WTC11 (cell line): ENCODE data around the gene PI4KA. TPM values are rescaled to one million over a fixed set of nuclear protein-coding genes. Genes with fewer than 3 reads are reported as not detected.
"Not testable (repeated sequence)": the region's sequence is repeated elsewhere in the genome, so short reads cannot be mapped to it uniquely, and the experiment has no call there.

Experiments used
- ATAC-seq: fragments of 200-7000 bp; cut with Tn5 transposase; 2 replicates; pipeline ENCODE4 v1.10.0; 2021; ENCODE audit warnings: mild to moderate bottlenecking, moderate library complexity
- CTCF ChIA-PET: fragments of 300-600 bp; sonication (Branson Sonifier 250); formaldehyde crosslinking; loops from one replicate; lab custom pipeline; 2021; ENCODE audit warnings: antibody characterized with exemption; lab: Charles Lee
- POLR2A ChIA-PET: fragments of 350-600 bp; sonication (Branson Sonifier 250); formaldehyde crosslinking; loops from one replicate; lab custom pipeline; 2021; ENCODE audit warnings: antibody characterized with exemption; lab: Charles Lee
- DNase-seq: peaks from one replicate; pipeline ENCODE4 v3.0.0; 2021; ENCODE audit warnings: low spot score
- H3K27ac Mint-ChIP-seq: 2 replicates; pipeline ENCODE4 v1.8.0; 2021; ENCODE audit warnings: mixed read lengths
- H3K27me3 Mint-ChIP-seq: 2 replicates; pipeline ENCODE4 v1.8.0; 2021; ENCODE audit warnings: low read depth, mild to moderate bottlenecking, moderate library complexity, mixed read lengths
- H3K36me3 Mint-ChIP-seq: 2 replicates; pipeline ENCODE4 v1.8.0; 2021; ENCODE audit warnings: mixed read lengths
- H3K4me1 Mint-ChIP-seq: 2 replicates; pipeline ENCODE4 v1.8.0; 2022; ENCODE audit warnings: mixed read lengths
- H3K4me3 Mint-ChIP-seq: 2 replicates; pipeline ENCODE4 v1.8.0; 2021; ENCODE audit warnings: mild to moderate bottlenecking, moderate library complexity, mixed read lengths
- H3K9me3 Mint-ChIP-seq: 2 replicates; pipeline ENCODE4 v1.8.0; 2021; ENCODE audit warnings: mixed read lengths
- ATF1 ChIP-seq: sonication (generic); formaldehyde crosslinking; IDR thresholded peaks from 2 replicates; pipeline ENCODE4 v1.8.1; 2023; ENCODE audit warnings: mild to moderate bottlenecking, moderate library complexity, missing genetic modification reagents
- MXD4 ChIP-seq: fragments of 250-450 bp; sonication (Bioruptor Pico); IDR thresholded peaks from 2 replicates; pipeline ENCODE4 v1.8.0; 2021; ENCODE audit warnings: mild to moderate bottlenecking, moderate library complexity, borderline replicate concordance
- NFATC4 ChIP-seq: fragments of 250-450 bp; sonication (Bioruptor Pico); IDR thresholded peaks from 2 replicates; pipeline ENCODE4 v1.9.0; 2021; ENCODE audit warnings: mild to moderate bottlenecking
- PRRX2 ChIP-seq: fragments of 250-450 bp; sonication (Bioruptor Pico); IDR thresholded peaks from 2 replicates; pipeline ENCODE4 v1.8.0; 2021; ENCODE audit warnings: mild to moderate bottlenecking
- TEAD4 ChIP-seq: sonication (generic); formaldehyde crosslinking; IDR thresholded peaks from 2 replicates; pipeline ENCODE4 v1.8.0; 2022; ENCODE audit warnings: mild to moderate bottlenecking, missing genetic modification reagents
- TP53 ChIP-seq: sonication (generic); formaldehyde crosslinking; IDR thresholded peaks from 2 replicates; pipeline ENCODE4 v1.8.1; 2023; ENCODE audit warnings: mild to moderate bottlenecking, missing genetic modification reagents
- ZNF121 ChIP-seq: sonication (generic); formaldehyde crosslinking; IDR thresholded peaks from 2 replicates; pipeline ENCODE4 v1.8.0; 2023; ENCODE audit warnings: missing genetic modification reagents
- ZNF232 ChIP-seq: sonication (generic); formaldehyde crosslinking; IDR thresholded peaks from 2 replicates; pipeline ENCODE4 v1.8.0; 2022; ENCODE audit warnings: mild to moderate bottlenecking, missing genetic modification reagents
- ZNF396 ChIP-seq: fragments of 250-450 bp; sonication (Bioruptor Pico); IDR thresholded peaks from 2 replicates; pipeline ENCODE4 v1.8.0; 2021; ENCODE audit warnings: mild to moderate bottlenecking, moderate library complexity, borderline replicate concordance
- total RNA-seq: library from RNA; stranded (reverse); gene quantifications from 3 replicates; pipeline ENCODE4 v1.2.3, GENCODE V29; 2021
- TF ChIP-seq, protein P1 (sequence below): sonication (generic); formaldehyde crosslinking; conservative IDR thresholded peaks from 2 replicates; pipeline ENCODE4 v1.8.1; 2023; ENCODE audit warnings: mild to moderate bottlenecking, low read depth, missing genetic modification reagents, moderate library complexity
- TF ChIP-seq, protein P2 (sequence below): fragments of 250-450 bp; sonication (Bioruptor Pico); IDR thresholded peaks from 2 replicates; pipeline ENCODE4 v1.9.0; 2021; ENCODE audit warnings: moderate library complexity, mild to moderate bottlenecking, inconsistent platforms, borderline replicate concordance
- TF ChIP-seq, protein P3 (sequence below): sonication (generic); formaldehyde crosslinking; IDR thresholded peaks from 2 replicates; pipeline ENCODE4 v1.8.1; 2023; ENCODE audit warnings: mild to moderate bottlenecking, missing genetic modification reagents
- TF ChIP-seq, protein P4 (sequence below): sonication (generic); formaldehyde crosslinking; IDR thresholded peaks from 2 replicates; pipeline ENCODE4 v1.8.1; 2022; ENCODE audit warnings: missing genetic modification reagents, borderline replicate concordance
- TF ChIP-seq, protein P5 (sequence below): fragments of 250-450 bp; sonication (Bioruptor Pico); IDR thresholded peaks from 2 replicates; pipeline ENCODE4 v1.8.0; 2021; ENCODE audit warnings: mild to moderate bottlenecking
- TF ChIP-seq, protein P6 (sequence below): sonication (generic); formaldehyde crosslinking; IDR thresholded peaks from 2 replicates; pipeline ENCODE4 v1.8.0; 2022; ENCODE audit warnings: mild to moderate bottlenecking, missing genetic modification reagents
- TF ChIP-seq, protein P7 (sequence below): sonication (generic); formaldehyde crosslinking; IDR thresholded peaks from 2 replicates; pipeline ENCODE4 v1.8.1; 2022; ENCODE audit warnings: mild to moderate bottlenecking, missing genetic modification reagents, moderate library complexity, borderline replicate concordance

Gene PI4KA
- total RNA-seq, 1 experiment from 2014 or later = 45.5 TPM

DNA sequence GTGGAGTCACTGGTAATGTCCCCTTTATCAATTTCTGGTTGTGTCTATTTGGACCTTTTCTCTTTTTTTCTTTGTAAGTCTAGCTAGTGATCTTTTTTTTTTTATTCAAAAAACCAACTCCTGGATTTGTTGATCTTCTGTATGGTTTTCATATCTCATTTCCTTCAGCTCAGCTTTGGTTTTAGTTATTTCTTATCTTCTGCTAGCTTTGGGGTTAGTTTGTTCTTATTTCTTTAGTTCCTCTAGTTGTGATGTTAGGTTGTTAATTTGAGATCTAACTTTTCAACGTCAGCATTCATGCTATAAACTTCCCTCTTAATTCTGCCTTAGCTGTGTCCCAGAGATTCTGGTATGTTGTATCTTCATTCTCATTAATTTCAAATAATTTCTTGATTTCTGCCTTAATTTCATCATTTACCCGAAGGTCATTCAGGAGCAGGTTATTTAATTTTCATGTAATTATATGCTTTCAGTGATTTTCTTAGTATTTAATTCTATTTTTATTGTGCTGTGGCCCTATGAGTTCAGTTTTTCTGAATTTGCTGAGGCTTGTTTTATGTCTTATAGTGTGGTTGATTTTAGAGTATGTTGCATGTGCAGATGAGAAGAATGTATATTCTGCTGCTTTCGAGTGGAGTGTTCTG lies 29.0 kb downstream of the PI4KA start:
- DNase-seq = no peak
- no peaks in the 10 kb centered on the region for H3K27me3 Mint-ChIP-seq
- no peak for ATAC-seq
- H3K27ac Mint-ChIP-seq = no peak overlapping the region
- ChIA-PET CTCF (no interaction called here), POLR2A (no interaction called here)
- H3K36me3 Mint-ChIP-seq = peaks cover 8% of the 10 kb centered on the region
- peaks cover 6% of the 10 kb centered on the region; the same call in 1 of the 2 replicates for H3K4me1 Mint-ChIP-seq
- H3K9me3 Mint-ChIP-seq = no peaks in the 10 kb centered on the region
- no peak overlapping the region for H3K4me3 Mint-ChIP-seq
- TF ChIP-seq ZNF121 (no peak), ZNF232 (CRISPR knock-in tag) (no peak), PRRX2 (CRISPR knock-in tag) (no peak), TP53 (CRISPR knock-in tag) (no peak), ATF1 (no peak), TEAD4 (no peak), MXD4 (no peak), NFATC4 (CRISPR knock-in tag) (no peak), ZNF396 (no peak)
- TF ChIP-seq, protein P1, sequence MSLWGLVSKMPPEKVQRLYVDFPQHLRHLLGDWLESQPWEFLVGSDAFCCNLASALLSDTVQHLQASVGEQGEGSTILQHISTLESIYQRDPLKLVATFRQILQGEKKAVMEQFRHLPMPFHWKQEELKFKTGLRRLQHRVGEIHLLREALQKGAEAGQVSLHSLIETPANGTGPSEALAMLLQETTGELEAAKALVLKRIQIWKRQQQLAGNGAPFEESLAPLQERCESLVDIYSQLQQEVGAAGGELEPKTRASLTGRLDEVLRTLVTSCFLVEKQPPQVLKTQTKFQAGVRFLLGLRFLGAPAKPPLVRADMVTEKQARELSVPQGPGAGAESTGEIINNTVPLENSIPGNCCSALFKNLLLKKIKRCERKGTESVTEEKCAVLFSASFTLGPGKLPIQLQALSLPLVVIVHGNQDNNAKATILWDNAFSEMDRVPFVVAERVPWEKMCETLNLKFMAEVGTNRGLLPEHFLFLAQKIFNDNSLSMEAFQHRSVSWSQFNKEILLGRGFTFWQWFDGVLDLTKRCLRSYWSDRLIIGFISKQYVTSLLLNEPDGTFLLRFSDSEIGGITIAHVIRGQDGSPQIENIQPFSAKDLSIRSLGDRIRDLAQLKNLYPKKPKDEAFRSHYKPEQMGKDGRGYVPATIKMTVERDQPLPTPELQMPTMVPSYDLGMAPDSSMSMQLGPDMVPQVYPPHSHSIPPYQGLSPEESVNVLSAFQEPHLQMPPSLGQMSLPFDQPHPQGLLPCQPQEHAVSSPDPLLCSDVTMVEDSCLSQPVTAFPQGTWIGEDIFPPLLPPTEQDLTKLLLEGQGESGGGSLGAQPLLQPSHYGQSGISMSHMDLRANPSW (CRISPR knock-in tag) = no peak
- TF ChIP-seq, protein P2, sequence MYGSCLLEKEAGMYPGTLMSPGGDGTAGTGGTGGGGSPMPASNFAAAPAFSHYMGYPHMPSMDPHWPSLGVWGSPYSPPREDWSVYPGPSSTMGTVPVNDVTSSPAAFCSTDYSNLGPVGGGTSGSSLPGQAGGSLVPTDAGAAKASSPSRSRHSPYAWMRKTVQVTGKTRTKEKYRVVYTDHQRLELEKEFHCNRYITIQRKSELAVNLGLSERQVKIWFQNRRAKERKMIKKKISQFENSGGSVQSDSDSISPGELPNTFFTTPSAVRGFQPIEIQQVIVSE (CRISPR knock-in tag) = no peak
- TF ChIP-seq, protein P3, sequence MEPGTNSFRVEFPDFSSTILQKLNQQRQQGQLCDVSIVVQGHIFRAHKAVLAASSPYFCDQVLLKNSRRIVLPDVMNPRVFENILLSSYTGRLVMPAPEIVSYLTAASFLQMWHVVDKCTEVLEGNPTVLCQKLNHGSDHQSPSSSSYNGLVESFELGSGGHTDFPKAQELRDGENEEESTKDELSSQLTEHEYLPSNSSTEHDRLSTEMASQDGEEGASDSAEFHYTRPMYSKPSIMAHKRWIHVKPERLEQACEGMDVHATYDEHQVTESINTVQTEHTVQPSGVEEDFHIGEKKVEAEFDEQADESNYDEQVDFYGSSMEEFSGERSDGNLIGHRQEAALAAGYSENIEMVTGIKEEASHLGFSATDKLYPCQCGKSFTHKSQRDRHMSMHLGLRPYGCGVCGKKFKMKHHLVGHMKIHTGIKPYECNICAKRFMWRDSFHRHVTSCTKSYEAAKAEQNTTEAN = no peak
- TF ChIP-seq, protein P4, sequence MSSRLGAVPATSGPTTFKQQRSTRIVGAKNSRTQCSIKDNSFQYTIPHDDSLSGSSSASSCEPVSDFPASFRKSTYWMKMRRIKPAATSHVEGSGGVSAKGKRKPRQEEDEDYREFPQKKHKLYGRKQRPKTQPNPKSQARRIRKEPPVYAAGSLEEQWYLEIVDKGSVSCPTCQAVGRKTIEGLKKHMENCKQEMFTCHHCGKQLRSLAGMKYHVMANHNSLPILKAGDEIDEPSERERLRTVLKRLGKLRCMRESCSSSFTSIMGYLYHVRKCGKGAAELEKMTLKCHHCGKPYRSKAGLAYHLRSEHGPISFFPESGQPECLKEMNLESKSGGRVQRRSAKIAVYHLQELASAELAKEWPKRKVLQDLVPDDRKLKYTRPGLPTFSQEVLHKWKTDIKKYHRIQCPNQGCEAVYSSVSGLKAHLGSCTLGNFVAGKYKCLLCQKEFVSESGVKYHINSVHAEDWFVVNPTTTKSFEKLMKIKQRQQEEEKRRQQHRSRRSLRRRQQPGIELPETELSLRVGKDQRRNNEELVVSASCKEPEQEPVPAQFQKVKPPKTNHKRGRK = no peak
- TF ChIP-seq, protein P5, sequence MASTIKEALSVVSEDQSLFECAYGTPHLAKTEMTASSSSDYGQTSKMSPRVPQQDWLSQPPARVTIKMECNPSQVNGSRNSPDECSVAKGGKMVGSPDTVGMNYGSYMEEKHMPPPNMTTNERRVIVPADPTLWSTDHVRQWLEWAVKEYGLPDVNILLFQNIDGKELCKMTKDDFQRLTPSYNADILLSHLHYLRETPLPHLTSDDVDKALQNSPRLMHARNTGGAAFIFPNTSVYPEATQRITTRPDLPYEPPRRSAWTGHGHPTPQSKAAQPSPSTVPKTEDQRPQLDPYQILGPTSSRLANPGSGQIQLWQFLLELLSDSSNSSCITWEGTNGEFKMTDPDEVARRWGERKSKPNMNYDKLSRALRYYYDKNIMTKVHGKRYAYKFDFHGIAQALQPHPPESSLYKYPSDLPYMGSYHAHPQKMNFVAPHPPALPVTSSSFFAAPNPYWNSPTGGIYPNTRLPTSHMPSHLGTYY (CRISPR knock-in tag) = no peak
- TF ChIP-seq, protein P6, sequence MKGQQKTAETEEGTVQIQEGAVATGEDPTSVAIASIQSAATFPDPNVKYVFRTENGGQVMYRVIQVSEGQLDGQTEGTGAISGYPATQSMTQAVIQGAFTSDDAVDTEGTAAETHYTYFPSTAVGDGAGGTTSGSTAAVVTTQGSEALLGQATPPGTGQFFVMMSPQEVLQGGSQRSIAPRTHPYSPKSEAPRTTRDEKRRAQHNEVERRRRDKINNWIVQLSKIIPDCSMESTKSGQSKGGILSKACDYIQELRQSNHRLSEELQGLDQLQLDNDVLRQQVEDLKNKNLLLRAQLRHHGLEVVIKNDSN (CRISPR knock-in tag) = no peak
- TF ChIP-seq, protein P7, sequence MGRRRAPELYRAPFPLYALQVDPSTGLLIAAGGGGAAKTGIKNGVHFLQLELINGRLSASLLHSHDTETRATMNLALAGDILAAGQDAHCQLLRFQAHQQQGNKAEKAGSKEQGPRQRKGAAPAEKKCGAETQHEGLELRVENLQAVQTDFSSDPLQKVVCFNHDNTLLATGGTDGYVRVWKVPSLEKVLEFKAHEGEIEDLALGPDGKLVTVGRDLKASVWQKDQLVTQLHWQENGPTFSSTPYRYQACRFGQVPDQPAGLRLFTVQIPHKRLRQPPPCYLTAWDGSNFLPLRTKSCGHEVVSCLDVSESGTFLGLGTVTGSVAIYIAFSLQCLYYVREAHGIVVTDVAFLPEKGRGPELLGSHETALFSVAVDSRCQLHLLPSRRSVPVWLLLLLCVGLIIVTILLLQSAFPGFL = no peak

DNA sequence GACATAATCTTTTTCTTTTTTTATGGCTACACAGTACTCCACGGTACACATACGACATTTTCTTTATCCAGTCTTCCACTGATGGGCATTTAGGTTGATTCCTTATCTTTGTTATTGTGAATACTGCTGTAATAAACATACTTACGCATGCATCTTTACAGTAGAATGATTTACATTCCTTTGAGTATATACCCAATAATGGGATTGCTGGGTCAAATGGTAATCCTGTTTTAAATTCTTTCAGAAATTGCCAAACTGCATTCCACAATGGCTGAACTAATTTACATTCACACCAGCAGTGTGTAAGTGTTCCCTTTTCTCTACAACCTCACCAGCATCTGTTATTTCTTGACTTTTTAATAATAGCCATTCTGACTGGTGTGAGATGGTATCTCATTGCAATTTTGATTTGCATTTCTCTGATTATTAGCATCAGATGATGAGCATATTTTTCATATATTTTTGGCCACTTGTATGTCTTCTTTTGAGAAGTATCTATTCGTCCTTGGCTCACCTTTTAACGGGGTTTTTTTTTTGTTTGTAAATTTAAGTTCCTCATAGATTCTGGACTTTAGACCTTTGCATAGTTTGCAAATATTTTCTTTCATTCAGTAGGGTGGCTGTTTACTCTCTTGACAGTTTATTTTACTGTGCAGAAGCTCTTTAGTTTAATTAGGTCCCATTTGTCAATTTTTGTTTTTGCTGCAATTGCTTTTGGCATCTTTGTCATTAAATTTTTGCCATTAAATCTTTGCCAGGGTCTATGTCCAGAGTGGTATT lies 32.0 kb downstream of the PI4KA start:
- ATAC-seq, H3K9me3 Mint-ChIP-seq, DNase-seq, H3K36me3 Mint-ChIP-seq, H3K4me1 Mint-ChIP-seq, POLR2A ChIA-PET, H3K4me3 Mint-ChIP-seq, H3K27me3 Mint-ChIP-seq: not testable (repeated sequence)
- 0 out of 2 replicates have a peak overlapping the region, but pooled peaks have one; percentile 30 for H3K27ac Mint-ChIP-seq
- CTCF ChIA-PET = interaction anchor here (1.3 kb wide), 1 partner anchor 23 kb away, joined by 4 read pairs; no protein-coding TSS in a partner anchor
